Inferior parietal cortex (tissue), 1 donor: ENCODE measurements around the gene ARHGEF26.
A peak's percentile ranks its signal among the peaks of the same experiment; 100 is the strongest.
"Not testable (repeated sequence)": the region's sequence is repeated elsewhere in the genome, so short reads cannot be mapped to it uniquely, and the experiment has no call there.

ENCODE experiments used
- DNase-seq: peaks from one replicate; pipeline ENCODE4 v3.0.0-alpha.2; 2016; ENCODE audit errors: extremely low spot score

Gene ARHGEF26, protein sequence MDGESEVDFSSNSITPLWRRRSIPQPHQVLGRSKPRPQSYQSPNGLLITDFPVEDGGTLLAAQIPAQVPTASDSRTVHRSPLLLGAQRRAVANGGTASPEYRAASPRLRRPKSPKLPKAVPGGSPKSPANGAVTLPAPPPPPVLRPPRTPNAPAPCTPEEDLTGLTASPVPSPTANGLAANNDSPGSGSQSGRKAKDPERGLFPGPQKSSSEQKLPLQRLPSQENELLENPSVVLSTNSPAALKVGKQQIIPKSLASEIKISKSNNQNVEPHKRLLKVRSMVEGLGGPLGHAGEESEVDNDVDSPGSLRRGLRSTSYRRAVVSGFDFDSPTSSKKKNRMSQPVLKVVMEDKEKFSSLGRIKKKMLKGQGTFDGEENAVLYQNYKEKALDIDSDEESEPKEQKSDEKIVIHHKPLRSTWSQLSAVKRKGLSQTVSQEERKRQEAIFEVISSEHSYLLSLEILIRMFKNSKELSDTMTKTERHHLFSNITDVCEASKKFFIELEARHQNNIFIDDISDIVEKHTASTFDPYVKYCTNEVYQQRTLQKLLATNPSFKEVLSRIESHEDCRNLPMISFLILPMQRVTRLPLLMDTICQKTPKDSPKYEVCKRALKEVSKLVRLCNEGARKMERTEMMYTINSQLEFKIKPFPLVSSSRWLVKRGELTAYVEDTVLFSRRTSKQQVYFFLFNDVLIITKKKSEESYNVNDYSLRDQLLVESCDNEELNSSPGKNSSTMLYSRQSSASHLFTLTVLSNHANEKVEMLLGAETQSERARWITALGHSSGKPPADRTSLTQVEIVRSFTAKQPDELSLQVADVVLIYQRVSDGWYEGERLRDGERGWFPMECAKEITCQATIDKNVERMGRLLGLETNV

DNA sequence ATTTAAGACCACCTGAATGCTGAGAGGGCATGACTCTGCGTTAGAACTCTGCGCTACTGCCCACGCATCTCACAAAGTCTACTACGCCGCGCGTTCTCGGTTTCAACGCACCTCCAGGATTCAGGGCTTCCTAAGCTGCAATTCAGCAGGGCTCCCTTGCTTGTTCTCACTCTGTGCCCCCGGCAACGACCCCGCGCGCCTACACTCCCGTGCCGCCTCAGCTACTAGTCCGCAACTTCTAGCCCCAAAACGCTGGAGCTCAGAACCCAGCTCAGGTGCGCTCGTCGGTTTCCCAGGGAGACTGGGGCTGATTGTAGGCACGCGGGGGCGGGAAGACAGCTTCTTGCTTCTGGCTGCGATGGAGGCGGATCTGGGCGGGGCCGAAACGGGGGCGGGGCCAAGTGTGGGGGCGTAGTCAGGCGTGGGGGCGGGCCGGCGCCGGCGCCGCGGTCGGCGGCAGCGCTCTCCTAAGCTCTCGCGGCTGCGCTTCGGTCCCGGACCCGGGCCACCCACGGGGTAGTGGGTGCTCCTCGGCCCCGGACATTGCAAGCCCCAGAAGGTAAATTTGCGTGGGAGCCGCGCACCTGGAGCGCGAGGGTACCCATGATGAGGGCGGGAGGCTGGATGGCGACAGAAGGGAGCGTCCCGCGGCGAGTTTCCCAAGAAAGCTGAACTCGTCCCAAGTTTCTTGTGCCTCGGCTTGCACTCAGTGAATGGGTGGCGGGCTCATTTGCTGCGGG is at the start of gene ARHGEF26:
TSS of gene ARHGEF26 (plus strand) at position 430 of the 740 bp plus-strand sequence. CDS start 603 bp downstream, outside the sequence.
- DNase-seq: no peak

DNA sequence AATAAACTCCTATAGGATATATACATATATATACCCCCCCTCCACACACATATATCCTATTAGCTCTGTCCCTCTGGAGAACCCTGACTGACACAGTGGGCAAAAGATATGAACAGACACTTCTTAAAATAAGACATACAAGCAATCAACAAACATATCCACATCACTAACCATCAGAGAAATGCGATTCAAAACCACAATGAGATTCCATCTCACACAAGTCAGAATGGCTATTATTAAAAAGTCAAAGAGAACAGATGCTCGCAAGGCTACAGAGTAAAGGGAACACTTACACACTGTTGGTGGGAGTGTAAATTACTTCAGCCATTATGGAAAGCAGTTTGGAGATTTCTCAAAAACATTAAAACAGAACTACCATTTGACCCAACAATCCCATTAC is 46.2 kb upstream of the ARHGEF26 start:
- DNase-seq: no peak

DNA sequence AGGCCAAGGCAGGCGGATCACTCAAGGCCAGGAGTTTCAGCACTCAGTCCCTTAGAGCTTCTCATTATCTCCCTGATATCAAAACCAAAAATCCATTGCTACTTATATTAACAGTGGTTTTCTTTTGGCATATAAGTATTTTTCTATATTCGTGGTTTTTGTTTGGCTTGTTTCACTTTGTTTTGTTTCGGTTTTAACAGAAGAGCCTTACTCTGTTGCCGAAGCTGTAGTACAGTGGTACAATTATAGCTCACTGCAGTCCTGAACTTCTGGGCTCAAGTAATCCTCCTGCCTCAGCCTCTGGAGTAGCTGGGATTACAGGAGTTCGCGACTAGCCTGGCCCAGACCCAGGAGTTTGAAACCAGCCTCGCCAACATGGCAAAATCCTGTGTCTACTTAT is 42.5 kb upstream of the ARHGEF26 start:
- no peak for DNase-seq

DNA sequence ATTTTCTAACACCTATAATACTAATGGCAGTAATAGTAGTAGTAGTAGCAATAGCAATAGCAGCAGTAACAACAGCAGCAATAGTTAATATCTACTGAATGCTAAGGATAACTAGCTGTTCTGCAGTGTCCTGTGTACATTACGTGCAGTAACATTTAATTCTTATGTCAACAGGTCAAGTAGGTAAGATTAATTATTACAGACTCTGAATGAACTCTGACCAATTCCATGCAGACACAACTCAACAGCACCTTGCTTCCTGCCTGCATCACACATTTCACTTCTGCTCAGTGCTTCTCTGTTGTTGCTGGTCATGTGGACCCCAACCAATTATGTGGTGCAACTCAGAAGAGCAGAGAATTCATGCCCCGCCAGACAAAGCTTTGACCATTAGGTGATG is 39.9 kb upstream of the ARHGEF26 start:
- no peak for DNase-seq

DNA sequence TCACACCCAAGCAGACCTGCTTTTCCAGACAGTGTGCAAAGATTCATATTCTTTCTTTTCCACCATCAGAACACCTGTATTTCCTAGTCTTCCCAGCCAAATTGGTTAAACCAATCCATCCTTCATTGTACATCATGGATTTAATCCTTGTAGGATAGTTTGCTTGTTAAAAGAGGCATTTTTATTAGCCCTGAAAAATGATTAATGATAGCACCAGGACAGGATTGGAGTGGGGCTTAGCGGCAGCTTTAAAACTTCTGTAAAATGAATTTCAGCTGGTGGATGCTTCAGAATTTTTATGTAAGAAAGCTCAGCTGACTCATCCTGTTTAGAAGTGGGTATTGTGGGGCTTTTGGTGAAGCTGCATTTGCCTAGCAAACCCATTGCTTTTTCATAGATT is 36.1 kb upstream of the ARHGEF26 start:
- no peak for DNase-seq

DNA sequence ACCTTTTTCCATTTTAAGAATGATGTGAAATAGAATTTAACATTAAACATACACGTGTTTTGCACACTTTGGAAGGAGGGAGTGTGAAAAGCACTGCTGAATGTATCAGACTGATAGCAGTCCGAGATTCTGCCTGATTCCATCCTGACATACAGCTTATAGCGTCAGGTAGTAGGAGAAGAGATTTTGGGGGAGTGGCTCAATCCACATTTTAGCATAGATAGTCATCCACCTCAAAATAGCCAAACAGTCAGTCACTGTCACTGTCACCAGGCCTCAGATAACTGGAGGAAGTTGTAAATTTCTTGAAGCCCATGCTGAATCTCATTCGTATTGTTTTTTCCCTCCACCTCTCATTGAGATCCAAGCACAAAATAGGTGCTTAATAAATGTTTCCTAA is 35.4 kb upstream of the ARHGEF26 start:
- no peak for DNase-seq

DNA sequence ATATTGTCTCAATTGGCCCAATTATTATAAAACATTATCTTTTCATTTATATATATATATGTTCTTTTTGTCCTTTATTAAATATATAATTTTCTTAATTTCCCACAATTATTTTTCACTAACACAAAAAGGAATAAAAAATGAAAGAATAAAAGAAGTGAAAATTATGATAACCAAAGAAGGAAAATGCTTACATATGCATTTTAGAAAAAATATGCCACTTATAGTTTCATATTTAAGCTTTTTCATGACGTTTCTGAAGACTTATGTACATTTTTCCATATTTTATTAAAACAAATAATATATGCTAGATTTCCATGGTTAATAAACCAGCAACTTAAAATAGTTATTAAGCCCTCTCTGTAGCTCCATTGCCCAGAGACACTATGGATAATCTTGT is 34.9 kb upstream of the ARHGEF26 start:
- no peak for DNase-seq

DNA sequence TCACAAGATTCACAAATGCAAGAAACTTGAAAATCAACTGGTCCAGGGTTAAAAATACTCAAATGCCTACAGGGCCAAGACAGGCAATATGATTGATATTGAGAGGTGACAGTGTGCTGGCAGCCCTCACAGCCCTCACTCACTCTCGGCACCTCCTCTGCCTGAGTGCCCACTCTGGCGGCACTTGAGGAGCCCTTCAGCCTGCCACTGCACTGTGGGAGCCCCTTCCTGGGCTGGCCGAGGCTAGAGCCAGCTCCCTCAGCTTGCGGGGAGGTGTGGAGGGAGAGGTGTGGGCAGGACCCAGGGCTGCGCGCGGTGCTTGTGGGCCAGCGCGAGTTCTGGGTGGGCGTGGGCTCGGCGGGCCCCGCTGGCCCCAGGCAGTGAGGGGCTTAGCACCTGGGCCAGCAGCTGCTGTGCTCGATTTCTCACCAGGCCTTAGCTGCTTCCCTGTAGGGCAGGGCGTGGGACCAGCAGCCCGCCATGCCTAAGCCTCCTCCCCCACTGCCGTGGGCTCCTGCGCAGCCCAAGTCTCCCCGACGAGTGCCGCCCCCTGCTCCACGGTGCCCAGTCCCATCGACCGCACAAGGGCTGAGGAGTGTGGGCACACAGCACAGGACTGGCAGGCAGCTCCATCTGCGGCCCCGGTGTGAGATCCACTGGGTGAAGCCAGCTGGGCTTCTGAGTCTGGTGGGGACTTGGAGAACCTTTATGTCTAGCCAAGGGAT is 33.3 kb upstream of the ARHGEF26 start:
- DNase-seq: not testable (repeated sequence)

DNA sequence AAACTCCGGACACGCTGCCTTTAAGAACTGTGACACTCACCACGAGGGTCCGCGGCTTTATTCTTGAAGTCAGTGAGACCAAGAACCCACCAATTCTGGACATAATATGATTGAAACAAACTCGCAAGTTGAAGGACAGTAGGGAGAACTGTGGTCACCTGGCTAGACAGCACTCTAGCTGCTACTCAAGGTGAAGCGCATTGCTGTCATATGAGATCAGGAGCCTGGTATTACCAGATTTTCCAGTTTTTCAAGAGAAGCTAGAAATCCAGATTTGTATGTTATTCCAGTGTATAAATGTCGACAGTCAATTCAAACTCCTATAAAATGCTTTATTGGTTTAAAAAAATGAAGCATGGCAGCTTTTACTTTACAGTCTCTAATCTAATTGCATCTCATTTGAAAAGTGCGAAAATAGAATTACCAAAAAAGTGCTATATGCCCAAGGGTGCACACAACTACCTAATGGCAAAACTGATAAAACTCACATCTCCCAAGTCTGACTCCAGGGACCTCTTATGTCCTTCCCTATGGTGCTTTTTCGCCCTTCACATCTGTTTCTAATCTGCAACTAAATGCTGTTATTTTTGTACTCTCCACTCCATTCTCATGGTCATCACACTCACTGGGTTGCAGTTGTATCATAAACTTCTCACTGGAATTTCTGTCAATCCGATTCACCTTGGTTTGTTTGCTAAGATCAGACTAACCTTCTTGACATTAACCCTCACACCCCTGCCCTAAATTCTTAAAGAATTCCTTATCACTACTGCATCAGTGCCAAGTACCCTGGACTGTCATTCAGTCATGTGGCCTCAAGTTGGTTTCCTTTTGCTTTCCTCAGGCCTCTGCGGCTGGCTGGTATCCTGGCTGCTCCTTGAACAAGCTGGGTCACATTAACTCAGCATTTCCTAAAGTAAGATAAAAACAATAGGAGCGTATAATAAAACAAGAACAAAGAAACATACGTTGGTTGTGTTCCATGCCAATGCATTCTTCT is 31.5 kb upstream of the ARHGEF26 start:
- DNase-seq: no peak

DNA sequence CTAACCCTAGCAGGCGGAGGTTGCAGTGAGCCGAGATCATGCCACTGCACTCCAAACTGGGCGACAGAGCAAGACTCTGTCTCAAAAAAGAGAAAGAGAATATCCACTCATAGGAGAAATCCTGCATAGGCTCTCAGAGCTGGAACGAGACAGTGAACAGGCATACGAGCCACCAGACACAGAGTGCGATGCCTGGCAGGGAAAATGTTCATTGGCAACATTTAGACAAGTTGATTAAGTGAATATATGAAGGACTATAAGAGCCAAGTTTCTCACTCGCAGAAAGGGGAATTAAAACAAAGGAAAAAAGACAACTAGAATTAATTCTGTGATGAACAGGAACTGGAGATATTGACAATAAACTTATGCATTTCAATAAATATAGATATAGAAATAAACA is 27.1 kb upstream of the ARHGEF26 start:
- no peak for DNase-seq

DNA sequence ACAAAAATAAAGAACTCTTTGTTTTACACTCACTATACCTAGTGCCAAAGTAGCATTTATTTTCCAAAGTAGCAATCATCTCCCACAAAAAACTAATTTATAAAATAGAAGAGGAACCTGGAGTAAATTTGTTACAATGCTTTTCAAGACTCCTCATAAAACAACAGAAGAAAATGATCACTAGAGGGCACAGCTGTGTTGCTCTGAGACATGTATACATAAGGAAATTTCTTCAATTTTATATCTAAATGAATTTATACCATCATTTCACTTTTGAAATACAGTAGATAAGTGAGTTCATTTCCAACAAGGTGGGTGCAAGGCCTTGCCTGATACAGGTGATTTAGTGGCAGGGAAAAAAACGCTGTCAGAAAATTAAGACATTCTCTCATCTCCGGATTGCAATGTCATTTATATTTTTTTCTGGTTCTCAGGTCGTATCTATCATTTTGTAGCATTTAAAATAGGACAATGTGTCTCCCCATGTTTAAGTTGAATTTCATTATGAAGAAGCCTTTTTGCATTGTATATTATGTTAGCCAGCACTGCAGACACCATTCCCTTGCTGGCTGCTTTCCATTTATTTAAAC is 25.3 kb upstream of the ARHGEF26 start:
- DNase-seq: peak; percentile 44

DNA sequence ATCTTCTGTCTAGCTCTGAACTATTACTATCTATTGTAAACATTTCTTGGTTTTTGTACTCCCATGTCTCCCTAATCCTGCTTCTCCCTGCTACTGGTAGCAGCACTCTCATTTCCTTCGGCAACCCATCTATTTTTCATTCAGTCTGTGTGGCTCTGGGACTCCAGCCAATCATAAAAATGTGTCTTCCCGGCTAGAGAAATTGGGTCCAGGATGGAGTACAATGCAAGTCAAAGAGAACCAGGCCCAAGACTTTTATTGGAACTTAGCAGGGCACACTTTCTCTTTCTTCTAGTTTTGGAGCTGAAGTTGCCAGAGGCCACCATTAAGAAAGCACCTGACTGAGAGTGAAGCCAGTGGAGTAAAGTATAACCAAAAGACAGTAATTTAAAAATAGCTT is 22.8 kb upstream of the ARHGEF26 start:
- DNase-seq: no peak

DNA sequence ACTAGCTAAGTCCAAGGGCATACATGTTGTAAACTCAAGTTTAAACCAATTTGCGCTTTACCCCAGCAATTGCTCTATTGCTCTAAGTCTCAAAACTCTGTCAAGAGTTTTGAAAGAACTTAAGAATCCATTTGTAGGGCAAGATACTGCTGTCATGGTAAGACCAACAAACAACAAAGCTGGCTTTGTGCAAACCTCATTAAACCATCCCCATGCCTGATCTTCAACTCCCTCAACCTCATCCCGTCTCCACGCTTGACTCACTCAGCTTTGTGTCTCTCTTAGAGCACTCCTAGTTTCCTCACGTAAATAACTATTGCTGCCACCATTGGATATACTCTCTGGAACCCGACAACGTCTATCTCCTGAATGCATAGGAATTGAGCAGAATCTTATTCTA is 20.6 kb upstream of the ARHGEF26 start:
- no peak for DNase-seq

DNA sequence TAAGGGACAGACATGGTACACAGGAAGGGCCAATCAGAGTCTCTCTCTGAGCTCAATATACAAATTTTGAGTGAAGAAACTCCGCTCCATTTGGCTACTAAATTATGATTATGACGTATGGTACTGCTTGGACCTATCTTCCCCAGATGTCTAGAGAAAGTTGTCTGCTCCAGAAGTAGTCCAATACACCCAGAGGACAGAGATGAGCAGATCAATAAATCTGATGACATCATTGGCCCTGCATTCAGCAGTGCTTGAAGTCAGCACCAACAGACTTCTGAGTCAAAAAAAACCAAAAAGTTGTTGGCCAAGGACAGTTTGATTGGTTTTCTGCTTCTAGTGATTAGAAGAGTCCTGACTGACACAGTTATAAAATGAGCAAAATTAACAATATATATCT is 19.9 kb upstream of the ARHGEF26 start:
- DNase-seq: no peak

DNA sequence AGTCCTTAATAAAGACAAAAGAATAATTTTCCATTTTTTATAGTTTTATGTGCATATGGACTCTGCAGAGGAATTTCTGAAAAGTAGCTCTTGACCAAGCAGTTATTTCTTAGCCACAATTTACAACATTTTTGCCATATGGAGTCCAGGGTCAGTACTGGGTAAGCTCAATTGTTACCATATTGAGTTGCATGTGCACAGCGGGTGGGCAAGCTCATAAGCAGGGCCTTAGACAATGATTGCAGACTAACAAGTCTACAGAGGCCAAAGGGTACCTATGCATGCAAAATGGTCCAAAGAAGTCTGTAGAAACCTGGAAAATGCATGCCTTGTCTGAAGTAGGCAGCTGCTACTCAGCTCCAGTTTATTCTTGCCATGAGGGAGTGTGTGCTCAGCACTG is 19.0 kb upstream of the ARHGEF26 start:
- no peak for DNase-seq

DNA sequence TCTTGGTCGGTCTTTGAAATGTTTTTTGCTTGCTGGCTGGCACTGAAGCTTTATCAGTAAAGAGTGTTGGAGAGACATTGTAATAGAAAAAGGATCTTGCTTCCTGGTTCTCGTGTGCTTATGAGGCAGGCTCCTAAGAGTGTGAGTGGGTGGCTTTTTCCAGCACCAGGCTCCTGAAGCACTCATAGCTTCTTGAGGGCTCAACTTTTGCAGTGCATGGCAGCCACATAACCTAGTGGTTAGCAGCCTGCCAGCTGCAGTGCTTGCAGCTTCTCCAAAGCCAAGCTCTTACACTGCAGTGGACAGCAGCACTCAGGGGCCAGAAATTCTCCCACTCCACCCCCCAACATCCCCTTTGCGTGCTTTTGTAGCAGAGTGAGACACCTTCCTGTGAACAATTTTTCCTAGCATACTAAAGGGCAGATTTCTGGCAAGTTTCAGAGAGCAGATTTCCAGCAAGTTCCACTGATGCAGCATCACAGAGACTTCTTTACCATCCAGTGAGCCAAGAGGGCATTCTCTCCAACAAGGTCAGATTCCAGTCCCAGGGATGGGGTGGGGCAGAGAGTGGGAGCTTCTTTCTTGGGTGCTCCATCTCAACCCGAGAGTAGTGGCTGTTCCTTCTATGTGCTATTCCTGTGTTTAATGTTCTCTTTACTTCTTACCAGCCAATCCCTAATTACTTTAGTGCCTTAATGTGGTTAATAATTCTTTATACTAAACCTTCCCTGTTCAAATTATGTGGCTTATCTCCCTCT is 15.8 kb upstream of the ARHGEF26 start:
- DNase-seq: no peak

DNA sequence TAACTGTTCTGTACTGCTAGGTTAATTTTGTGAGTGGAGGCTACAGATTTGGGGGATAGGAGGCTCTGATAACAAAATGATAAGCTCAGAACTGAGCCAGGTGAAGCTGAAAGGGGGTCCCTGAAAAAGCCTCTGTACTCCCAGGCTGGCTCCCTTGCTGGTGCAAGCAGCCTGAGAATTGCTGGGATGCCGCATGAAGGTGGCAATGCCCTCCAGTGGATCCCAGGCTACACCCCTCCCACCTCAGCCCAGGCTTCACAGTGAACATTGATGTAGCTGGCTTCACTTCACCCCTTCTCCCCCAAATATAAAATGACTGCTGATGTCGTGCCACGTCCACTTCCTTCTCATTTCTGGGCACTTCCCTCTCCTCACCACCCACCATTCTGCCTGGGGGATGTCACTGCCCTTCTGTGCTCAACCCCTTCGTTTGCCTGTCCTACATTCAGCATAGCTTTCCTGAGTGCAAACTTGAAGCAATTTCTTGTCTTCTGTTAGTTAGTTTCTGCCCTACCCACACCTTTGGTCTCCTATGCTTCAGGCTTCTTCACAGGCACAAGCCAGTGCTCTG is 9.7 kb upstream of the ARHGEF26 start:
- no peak for DNase-seq

DNA sequence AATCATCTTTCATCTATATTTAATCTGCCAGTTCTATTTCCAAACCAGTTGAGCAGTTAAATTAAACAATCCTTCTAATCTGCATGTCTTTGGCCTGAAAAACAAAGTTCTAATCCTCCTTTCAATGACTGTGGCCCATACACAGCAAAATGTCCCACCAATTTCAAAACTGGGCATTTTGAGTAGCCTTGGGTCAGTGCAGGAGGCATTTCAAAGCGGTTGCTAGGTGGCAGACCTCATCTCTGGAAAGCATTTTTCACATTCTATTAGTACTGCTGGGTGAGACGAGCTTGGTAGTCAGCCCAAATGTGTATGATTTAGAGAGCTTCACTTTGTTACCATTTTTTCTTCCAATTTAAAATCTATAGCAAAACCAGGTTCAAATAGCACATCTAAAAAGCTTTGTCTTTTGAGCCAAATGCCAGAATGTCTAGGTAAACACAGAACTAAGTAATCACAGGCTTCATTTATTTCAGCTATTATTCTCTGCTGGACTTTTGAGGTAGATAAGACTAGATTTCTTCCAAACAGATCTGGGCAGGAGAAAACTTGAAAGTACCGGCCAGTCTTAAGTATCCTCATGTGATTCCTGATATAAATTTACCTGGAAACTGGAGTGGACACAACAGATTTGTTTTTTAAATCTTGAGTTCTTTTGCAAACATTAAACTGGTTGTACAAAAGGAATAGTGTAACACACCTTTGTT is 8.9 kb upstream of the ARHGEF26 start:
- DNase-seq: no peak
